Measurements from ENCODE around the gene LRRIQ1.
"Not testable (repeated sequence)": the region's sequence is repeated elsewhere in the genome, so short reads cannot be mapped to it uniquely, and the experiment has no call there.

Gene LRRIQ1

DNA sequence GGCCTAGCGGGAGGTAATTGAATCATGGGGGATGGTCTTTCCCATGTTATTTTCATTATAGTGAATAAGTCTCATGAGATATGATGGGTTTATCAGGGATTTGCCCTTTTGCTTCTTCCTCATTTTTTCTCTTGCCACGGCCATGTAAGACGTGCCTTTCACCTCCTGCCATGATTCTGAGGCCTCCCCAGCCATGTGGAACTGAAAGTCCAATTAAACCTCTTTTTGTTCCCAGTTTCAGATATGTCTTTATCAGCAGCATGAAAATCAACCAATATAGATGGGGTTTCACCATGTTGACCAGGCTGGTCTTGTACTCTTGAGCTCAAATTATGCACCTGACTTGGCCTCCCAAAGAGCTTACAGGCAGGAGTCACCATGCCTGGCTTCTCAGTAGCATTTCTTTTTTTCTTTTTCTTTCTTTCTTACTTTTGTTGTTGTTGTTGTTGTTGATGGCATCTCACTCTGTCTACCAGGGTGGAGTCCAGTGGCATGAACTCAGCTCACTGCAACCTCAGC lies 33.3 kb upstream of the LRRIQ1 start:
- DNase-seq (ENCODE audit: low read depth) = no peak
- H3K4me3 ChIP-seq (ENCODE audit: low read depth, low read length) = no peak overlapping the region

GRCh38 chr12:85004204-85004603 lies 31.9 kb upstream of the LRRIQ1 start:
- no peak for TF ChIP-seq CTCF (conservative IDR thresholded peaks at IDR 0.05; ENCODE audit: low read depth, low read length)
- no peak for DNase-seq (ENCODE audit: low read depth)
- H3K4me3 ChIP-seq (ENCODE audit: low read depth, low read length) = no peak overlapping the region

More for the DNA sequence above, 33.3 kb upstream of the LRRIQ1 start:
- no peak for TF ChIP-seq CTCF (conservative IDR thresholded peaks at IDR 0.05; ENCODE audit: low read depth, low read length)

- not testable (repeated sequence) for DNase-seq (ENCODE audit: low read depth)
Observed at GRCh38 chr12:85005047-85005446, 31.1 kb upstream of the LRRIQ1 start.

GRCh38 chr12:85005615-85006014 lies 30.5 kb upstream of the LRRIQ1 start:
- TF ChIP-seq CTCF (conservative IDR thresholded peaks at IDR 0.05; ENCODE audit: low read depth, low read length) = no peak
- no peak for DNase-seq (ENCODE audit: low read depth)
- no peak overlapping the region for H3K4me3 ChIP-seq (ENCODE audit: low read depth, low read length)

More at GRCh38 chr12:85005047-85005446, 31.1 kb upstream of the LRRIQ1 start:
- not testable (repeated sequence) for H3K4me3 ChIP-seq (ENCODE audit: low read depth, low read length)

GRCh38 chr12:85006206-85006605 lies 29.9 kb upstream of the LRRIQ1 start:
- DNase-seq (ENCODE audit: low read depth) = no peak
- H3K4me3 ChIP-seq (ENCODE audit: low read depth, low read length) = no peak overlapping the region

GRCh38 chr12:85007836-85008235 lies 28.3 kb upstream of the LRRIQ1 start:
- DNase-seq (ENCODE audit: low read depth) = peak; percentile 87
- TF ChIP-seq CTCF (conservative IDR thresholded peaks at IDR 0.05; ENCODE audit: low read depth, low read length) = no peak
- no peak overlapping the region for H3K4me3 ChIP-seq (ENCODE audit: low read depth, low read length)

More at GRCh38 chr12:85006206-85006605, 29.9 kb upstream of the LRRIQ1 start:
- no peak for TF ChIP-seq CTCF (conservative IDR thresholded peaks at IDR 0.05; ENCODE audit: low read depth, low read length)

DNA sequence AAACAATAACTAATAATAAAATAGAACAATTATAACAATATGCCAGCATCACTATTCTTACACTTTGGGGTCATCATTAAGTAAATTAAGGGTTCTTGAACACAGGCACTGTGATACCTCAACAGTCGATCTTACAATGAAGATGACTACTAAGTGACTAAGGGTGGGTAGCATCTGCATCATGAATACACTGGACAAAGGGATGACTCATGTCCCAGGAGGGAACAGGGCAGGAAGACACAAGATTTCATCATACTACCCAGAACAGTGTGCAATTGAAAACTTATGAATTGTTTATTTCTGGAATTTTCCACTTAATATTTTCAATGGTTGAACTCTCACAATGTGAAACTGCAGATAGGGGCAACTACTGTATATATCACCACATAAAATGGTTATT lies 19.7 kb upstream of the LRRIQ1 start:
- no peak overlapping the region for H3K4me3 ChIP-seq (ENCODE audit: low read depth, low read length)
- DNase-seq (ENCODE audit: low read depth) = peak; percentile 96
- TF ChIP-seq CTCF (conservative IDR thresholded peaks at IDR 0.05; ENCODE audit: low read depth, low read length) = no peak

All from choroid plexus epithelial cell (primary cell).